ENCODE data around the gene KDF1. TPM values are rescaled to one million over a fixed set of nuclear protein-coding genes. Genes with fewer than 3 reads are reported as not detected.
A peak's percentile ranks its signal among the peaks of the same experiment; 100 is the strongest.

The KDF1 gene
- total RNA-seq, 1 donor from 2014 or later, result 26.1 TPM

DNA sequence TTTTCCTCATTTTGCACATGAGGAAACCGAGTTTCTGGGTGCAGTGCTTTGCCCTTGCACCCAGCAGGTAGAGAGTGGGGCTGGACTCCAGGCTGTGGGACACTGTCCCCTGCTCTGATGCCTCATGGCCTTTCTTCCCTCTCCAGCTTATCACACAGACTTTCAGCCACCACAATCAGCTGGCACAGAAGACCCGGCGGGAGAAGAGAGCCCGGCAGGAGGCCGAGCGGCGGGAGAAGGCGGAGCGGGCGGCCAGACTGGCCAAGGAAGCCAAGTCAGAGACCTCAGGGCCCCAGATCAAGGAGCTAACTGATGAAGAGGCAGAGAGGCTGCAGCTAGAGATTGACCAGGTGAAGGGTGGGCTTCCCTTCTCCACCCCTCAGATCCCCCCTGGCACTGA is 19.0 kb downstream of the KDF1 start:
- peaks cover 13% of the 10 kb centered on the region for H3K4me1 Mint-ChIP-seq (ENCODE audit: low read depth)
- H3K36me3 Mint-ChIP-seq (ENCODE audit: insufficient read depth), result peaks cover 23% of the 10 kb centered on the region
- DNase-seq (ENCODE audit: low spot score, unreplicated experiment), result no peak
- no peak overlapping the region for H3K4me3 Mint-ChIP-seq (ENCODE audit: low read depth)
- no peaks in the 10 kb centered on the region for H3K27me3 Mint-ChIP-seq
- TF ChIP-seq, protein P1, sequence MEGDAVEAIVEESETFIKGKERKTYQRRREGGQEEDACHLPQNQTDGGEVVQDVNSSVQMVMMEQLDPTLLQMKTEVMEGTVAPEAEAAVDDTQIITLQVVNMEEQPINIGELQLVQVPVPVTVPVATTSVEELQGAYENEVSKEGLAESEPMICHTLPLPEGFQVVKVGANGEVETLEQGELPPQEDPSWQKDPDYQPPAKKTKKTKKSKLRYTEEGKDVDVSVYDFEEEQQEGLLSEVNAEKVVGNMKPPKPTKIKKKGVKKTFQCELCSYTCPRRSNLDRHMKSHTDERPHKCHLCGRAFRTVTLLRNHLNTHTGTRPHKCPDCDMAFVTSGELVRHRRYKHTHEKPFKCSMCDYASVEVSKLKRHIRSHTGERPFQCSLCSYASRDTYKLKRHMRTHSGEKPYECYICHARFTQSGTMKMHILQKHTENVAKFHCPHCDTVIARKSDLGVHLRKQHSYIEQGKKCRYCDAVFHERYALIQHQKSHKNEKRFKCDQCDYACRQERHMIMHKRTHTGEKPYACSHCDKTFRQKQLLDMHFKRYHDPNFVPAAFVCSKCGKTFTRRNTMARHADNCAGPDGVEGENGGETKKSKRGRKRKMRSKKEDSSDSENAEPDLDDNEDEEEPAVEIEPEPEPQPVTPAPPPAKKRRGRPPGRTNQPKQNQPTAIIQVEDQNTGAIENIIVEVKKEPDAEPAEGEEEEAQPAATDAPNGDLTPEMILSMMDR (IDR thresholded peaks at IDR 0.05; ENCODE audit: unreplicated experiment), result no peak
- H3K27ac Mint-ChIP-seq, result peak overlapping the region; percentile 41
- no peaks in the 10 kb centered on the region for H3K9me3 Mint-ChIP-seq (ENCODE audit: low read depth)

DNA sequence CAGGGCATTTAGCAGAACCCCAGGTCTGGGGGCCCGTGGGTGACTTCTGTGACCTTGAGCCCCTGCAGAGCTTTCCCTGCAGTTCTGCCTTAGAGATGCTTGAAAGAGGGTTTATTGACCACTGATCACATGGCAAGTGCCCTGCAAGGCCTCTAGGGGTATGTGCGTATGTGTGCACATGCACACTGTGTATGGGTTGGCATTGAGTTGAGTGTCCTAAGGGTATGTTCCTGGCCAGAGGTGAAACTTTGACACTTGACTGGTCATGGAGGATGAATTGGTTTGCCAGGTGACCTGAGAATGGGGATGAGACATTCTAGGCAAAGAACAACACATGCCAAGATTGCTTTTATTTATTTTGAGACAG is 21.6 kb downstream of the KDF1 start:
- H3K4me3 Mint-ChIP-seq (ENCODE audit: low read depth), result no peak overlapping the region

GRCh38 chr1:26938004-26938658 is 22.1 kb downstream of the KDF1 start:
- no peak overlapping the region for H3K4me3 Mint-ChIP-seq (ENCODE audit: low read depth)
- TF ChIP-seq, protein P1 (IDR thresholded peaks at IDR 0.05; ENCODE audit: unreplicated experiment), result no peak
- no peaks in the 10 kb centered on the region for H3K4me1 Mint-ChIP-seq (ENCODE audit: low read depth)
- H3K27ac Mint-ChIP-seq, result peak overlapping the region; percentile 62
- no peaks in the 10 kb centered on the region for H3K9me3 Mint-ChIP-seq (ENCODE audit: low read depth)
- H3K36me3 Mint-ChIP-seq (ENCODE audit: insufficient read depth), result peaks cover 19% of the 10 kb centered on the region
- DNase-seq (ENCODE audit: low spot score, unreplicated experiment), result no peak
- H3K27me3 Mint-ChIP-seq, result no peaks in the 10 kb centered on the region

More for the DNA sequence above, 21.6 kb downstream of the KDF1 start:
- H3K9me3 Mint-ChIP-seq (ENCODE audit: low read depth), result no peaks in the 10 kb centered on the region
- H3K36me3 Mint-ChIP-seq (ENCODE audit: insufficient read depth), result peaks cover 20% of the 10 kb centered on the region
- no peaks in the 10 kb centered on the region for H3K27me3 Mint-ChIP-seq
- H3K27ac Mint-ChIP-seq, result no peak overlapping the region
- DNase-seq (ENCODE audit: low spot score, unreplicated experiment), result no peak
- TF ChIP-seq, protein P1 (IDR thresholded peaks at IDR 0.05; ENCODE audit: unreplicated experiment), result no peak
- no peaks in the 10 kb centered on the region for H3K4me1 Mint-ChIP-seq (ENCODE audit: low read depth)

DNA sequence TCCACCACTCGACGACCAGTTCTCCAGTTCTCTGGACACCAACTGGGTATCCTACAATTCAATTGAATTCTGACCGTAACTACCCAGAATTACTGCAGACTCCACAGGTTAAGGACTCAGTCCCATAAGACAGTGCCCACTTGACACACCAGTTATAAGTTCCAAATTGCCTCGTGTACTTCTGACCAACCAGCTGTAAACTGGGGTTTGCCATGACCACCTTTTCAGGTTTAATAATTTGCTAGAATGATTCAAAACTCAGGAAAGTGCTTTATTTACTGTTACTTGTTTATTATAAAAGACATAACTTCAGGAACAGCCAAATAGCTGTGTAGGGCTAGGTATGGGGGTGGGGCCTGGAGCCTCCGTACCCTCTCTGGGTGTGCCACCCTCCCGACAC is 23.4 kb downstream of the KDF1 start:
- H3K27me3 Mint-ChIP-seq, result no peaks in the 10 kb centered on the region
- DNase-seq (ENCODE audit: low spot score, unreplicated experiment), result no peak
- no peaks in the 10 kb centered on the region for H3K9me3 Mint-ChIP-seq (ENCODE audit: low read depth)
- TF ChIP-seq, protein P1 (IDR thresholded peaks at IDR 0.05; ENCODE audit: unreplicated experiment), result no peak
- no peak overlapping the region for H3K4me3 Mint-ChIP-seq (ENCODE audit: low read depth)
- H3K27ac Mint-ChIP-seq, result no peak overlapping the region
- no peaks in the 10 kb centered on the region for H3K4me1 Mint-ChIP-seq (ENCODE audit: low read depth)
- H3K36me3 Mint-ChIP-seq (ENCODE audit: insufficient read depth), result peaks cover 17% of the 10 kb centered on the region

DNA sequence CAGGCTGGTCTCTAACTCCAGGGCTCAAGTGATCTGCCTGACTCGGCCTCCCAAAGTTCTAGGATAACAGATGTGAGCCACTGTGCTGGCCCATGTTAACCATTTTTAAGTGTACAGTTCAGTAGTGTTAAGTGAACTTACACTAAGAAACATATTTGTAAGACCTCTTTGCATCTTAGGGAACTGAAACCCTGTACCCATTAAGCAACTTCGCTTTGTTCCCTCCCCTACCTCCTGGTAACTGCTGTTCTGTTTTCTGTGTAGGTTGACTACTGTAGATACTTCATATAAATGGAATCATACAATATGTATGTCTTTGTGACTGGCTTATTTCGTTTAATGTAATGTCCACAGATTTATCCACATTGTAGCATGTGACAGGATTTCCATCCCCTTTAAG is 27.7 kb downstream of the KDF1 start:
- Mint-ChIP-seq H3K27me3 (no peaks in the 10 kb centered on the region), H3K4me1 (ENCODE audit: low read depth) (no peaks in the 10 kb centered on the region), H3K27ac (no peak overlapping the region), H3K4me3 (ENCODE audit: low read depth) (no peak overlapping the region), H3K9me3 (ENCODE audit: low read depth) (no peaks in the 10 kb centered on the region), H3K36me3 (ENCODE audit: insufficient read depth) (peaks cover 24% of the 10 kb centered on the region)
- TF ChIP-seq, protein P1 (IDR thresholded peaks at IDR 0.05; ENCODE audit: unreplicated experiment), result no peak
- no peak for DNase-seq (ENCODE audit: low spot score, unreplicated experiment)
